Activated CD4-positive, CD25-positive, alpha-beta regulatory T cell (primary cell): ENCODE results near the gene TMEM37.

Source experiments
- DNase-seq, 4 experiments: peaks; one replicate each; lab custom pipeline; 2025; lab: John Stamatoyannopoulos, UW

TMEM37 gene

DNA sequence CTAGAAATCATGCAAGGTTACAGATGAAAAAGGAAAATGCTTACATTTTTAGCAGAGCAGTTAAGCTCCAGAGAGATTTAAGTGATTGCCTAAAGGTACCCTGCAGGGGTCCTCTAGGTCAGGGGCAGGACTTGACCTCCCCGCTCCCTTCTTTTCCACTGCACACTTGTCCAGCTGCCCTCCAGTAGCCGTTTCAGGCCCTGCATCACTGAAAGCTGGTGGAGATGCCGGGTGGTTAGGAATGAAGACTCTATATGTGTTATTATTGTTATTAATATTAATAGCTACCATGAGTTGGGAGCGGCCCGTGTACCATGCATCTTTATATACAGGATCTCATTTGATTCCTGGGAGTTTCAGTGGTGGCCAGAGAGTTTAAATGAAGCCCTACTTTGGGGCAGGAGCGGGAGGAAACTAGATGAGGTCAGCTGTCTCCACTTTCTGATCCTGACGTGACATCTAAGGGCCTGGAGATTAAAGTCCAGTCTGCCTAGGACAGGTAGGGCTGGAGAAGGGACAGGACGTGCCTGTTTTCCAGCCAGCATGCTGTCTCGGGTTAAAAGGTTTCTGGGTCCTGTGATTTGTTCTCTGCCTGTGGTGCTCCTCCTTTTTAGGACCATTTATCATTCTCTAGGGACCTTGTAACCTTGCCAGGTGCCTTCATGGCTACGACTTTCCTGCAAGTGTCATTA lies 2.1 kb downstream of the TMEM37 start:
- no peak for DNase-seq

DNA sequence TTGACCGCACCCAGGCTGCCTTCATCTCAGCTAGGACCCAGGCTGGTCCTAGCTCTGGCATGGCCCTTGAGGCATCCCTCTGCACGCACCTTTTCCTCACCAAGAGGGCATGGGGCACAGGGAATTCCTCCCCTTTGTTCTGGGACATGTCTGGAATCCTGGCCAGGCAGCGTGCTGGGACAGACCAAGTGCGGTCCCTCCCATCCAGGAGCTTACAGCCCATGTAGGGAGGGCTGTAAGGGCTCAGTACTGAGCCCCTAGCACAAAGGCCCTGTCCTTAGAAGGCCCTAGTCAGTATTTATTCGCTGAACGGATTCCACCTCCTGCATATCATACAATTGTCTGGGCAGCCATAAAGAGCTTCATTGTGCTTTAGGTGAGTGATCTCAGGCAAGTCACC lies 3.0 kb downstream of the TMEM37 start:
- no peak for DNase-seq

DNA sequence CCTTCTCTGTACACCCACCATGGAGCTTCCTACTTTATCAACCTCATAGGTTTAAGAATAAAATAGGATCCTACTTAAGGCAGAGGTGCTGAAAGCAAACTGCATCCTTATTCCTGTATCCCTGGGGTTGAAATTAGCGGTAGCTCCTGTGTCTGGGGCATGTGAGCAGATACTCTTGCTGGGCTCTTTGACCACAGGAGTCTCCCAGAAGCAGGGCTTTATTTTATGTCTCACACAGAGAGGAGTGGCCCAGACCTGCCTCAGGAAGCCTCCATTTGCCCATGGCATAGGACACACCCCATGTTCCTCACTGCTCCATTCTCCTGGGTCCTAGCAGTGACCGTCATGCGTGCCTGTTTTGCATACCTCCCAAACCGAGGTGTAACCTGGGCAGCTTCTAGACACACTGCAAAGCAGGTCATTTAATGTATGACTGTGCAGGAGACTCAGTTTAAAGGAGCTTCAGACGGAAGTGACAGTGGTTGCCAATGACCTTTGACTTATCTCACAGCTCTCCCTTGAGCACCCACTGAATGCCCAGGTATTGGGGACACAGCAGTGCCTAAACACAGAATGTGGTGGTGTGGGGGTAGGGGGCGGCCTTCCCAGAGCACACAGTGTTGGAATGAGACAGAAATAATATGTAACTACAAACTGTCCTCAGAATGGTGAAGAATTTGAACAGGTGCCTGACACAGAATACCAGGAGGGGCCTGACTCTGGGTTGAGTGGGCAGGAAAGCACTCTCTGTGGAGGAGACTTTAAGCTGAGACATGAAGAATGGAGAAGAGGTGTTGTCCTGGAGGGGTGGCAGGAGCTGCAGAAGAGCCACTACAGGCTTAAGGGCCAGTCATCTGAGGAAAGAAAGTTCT lies 3.7 kb downstream of the TMEM37 start:
- no peak for DNase-seq

DNA sequence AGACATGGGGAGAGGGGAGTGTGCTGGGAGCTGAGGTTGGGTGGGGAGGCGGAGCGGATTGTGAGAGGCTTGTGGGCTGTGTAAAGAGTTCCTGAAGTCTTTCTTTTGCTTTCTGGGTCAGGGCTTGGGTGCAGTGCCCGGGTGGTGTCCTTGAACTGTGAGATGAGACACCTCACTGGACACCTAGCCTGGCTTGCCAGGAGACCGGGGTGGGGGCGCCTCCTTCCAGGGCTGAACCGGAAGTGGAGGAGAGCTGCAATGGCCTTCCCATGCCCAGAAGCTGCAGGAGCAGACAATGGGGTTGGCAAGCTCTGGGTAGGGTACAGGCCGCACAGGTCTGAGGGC lies 4.3 kb downstream of the TMEM37 start:
- DNase-seq, result no peak

DNA sequence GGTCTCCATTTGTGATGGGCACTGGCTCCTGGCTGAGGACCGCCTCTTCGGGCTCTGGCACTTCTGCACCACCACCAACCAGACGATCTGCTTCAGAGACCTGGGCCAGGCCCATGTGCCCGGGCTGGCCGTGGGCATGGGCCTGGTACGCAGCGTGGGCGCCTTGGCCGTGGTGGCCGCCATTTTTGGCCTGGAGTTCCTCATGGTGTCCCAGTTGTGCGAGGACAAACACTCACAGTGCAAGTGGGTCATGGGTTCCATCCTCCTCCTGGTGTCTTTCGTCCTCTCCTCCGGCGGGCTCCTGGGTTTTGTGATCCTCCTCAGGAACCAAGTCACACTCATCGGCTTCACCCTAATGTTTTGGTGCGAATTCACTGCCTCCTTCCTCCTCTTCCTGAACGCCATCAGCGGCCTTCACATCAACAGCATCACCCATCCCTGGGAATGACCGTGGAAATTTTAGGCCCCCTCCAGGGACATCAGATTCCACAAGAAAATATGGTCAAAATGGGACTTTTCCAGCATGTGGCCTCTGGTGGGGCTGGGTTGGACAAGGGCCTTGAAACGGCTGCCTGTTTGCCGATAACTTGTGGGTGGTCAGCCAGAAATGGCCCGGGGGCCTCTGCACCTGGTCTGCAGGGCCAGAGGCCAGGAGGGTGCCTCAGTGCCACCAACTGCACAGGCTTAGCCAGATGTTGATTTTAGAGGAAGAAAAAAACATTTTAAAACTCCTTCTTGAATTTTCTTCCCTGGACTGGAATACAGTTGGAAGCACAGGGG lies 5.5 kb downstream of the TMEM37 start:
- DNase-seq, result no peak

DNA sequence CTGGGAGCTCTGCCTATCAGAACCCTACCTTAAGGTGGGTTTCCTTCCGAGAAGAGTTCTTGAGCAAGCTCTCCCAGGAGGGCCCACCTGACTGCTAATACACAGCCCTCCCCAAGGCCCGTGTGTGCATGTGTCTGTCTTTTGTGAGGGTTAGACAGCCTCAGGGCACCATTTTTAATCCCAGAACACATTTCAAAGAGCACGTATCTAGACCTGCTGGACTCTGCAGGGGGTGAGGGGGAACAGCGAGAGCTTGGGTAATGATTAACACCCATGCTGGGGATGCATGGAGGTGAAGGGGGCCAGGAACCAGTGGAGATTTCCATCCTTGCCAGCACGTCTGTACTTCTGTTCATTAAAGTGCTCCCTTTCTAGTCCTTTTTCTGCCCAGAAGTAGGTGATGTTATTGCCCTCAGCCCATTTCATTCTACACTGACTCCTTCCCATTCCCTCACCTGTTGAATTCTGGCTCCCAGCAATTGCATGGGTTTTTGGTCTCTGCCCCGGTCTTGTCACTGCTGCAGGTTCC lies 6.5 kb downstream of the TMEM37 start:
- no peak for DNase-seq

DNA sequence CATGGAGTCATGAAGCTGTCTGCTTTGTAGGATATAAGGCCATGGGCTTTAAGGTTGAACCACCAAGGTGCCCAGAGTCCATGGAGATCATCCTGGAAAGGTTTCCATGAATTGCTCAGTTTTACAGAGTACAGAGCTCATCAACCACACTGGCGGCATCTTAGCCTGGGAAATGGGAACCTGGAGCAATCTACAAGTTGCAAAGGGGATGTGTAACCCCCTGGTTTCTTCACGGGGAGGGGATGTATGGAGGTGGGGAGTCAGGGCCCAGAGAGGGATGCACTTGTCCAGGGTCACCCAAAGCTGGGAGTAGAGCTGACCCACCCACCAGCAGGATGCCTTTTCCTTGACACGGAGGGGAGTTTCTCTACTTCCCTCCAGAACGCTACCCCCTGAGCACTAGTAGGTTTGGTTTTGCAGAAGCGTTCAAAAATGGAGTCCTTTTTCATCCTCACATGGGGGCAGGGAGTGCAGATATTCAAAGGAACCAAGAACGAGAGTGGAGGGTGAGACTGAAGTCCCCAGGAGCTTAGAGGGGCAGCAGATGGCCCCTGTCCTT lies 7.2 kb downstream of the TMEM37 start:
- no peak for DNase-seq

DNA sequence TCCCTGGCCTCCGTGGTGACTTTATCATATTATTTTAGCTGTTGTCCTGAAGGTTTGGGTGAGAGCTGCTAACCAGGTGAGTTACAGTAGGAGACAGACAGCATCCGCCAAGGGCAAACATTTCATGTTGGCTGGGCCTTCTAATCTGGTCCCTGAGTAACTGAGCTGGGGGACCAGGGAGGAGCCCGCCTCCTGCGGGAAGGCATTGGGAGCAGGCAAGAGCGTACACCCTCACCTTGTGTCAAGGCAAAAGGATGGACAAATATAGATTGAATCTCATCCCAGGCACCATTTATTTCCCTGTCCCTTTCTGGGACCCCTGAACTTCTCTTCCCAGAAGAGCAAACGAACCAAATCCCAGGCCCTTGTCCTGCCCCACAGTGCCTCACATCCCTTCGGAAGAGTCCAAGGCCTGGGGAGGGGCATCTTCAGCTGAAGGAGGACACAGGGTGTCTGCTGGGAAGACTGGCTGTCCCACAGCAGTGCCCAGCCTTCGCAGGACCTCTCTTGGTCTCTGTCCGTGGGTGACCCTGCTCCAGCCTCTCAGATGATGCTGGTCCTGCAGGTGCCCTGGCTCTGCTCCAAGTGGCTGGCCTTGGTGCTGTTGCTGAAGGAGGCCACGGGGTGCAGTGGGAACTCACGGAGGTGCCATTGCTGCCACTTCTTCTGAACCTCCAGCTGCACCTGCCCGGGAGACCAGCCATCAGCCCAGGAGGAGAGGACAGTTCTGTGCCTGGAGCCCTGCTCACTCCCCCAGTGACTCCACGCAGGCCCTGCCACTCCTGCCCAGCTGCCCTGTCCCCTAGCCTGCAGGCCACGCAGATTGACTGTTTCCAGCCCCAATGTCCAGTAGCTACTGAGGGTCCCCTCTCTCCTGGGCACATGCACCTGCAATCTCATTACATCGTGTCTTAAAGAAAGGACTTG lies 8.2 kb downstream of the TMEM37 start:
- DNase-seq, result no peak

DNA sequence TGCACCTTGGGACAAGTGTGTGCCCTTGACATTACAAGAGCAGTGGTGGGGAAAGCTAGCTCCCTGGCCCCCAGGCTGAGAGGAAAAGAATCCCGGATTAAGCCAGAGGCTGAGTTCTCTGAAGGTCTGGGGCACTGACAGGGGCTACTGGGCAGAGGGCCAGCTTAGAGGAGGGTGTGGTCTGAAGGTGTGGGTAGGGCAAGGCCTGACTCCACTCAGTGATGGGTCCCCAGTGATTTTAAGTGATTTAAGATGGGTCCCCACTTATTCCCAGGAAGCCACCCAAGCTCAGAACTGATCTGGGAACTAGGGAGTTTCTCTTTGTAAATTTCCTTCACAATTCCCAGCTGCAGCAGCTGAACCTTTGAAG lies 8.8 kb downstream of the TMEM37 start:
- DNase-seq, result no peak

DNA sequence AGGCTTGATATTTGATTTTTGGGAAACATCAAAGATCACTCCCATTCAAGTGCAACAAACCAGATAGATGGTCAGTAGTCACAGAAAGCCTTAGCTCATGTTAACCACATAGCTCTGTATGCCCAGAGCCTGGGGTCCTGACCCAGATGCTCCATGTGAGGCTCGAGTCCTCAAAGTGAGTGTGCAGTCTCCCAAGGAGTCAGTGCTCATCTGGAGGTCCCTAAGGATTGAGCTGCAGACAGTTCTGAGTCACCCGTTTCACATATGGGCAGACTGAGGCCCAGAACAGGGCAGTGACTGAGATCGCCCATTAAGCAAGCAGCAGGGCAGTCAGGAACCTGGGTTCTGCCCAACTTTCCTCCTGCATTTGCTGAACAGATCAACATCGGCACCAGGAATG lies 9.2 kb downstream of the TMEM37 start:
- DNase-seq, result no peak

DNA sequence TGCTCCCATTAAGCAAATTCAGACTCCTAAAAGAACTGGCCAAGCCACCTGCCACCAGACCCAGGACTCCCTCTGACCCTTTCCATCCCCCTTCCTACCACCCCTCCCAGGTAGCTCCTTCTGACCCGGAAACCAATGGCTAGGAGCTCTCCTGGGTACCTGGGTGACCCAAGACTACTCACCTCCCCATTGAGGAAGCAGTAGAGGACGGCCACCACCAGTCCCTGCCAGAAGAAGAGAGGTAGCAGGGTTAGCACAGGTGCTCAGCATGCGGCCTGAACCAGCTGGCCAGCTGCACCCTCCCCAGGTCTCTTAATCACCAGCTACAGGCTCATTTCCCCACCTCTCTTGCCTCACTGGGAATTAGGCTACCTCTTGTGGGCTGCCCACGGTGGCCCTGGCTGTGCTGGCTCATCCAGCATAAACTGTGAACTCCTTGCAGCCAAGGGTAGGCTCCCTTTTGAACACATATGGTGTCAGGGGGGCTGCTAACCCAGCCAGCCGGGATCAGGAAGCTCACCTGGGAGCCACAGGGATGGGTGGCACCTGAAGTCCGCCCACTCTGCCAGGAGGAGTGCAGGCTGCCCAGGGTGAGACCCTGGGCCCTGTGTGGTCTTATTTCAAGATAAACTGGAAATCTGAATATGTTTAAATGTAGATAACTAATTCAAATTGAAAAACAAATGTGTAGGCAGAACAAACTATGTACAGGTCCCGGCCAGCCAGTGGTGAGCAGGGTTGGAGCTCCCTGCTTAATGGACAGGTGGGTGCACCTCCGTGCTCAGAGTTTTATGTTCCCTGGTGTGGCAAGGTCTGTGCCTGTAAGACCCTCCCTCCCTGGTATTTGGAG lies 9.9 kb downstream of the TMEM37 start:
- no peak for DNase-seq

DNA sequence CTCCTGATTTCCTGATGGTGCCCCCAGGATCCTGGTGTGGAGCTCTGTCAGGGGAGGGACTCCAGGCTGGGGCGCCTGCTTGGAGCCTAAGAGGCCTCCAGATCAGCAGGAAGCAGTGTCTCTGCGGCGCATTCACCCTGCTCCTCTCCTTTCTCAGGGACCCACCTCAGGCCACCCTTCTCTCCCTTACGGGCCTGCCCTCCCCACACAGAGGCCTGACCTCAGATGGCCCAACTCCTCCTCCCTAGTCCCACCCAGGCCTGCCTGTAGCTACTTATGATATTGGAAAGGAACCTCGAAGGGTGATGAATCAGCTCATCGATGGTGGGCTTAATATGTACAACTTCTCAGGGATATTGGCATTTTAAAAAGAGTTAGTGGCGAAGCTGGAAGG lies 10.6 kb downstream of the TMEM37 start:
- no peak for DNase-seq

DNA sequence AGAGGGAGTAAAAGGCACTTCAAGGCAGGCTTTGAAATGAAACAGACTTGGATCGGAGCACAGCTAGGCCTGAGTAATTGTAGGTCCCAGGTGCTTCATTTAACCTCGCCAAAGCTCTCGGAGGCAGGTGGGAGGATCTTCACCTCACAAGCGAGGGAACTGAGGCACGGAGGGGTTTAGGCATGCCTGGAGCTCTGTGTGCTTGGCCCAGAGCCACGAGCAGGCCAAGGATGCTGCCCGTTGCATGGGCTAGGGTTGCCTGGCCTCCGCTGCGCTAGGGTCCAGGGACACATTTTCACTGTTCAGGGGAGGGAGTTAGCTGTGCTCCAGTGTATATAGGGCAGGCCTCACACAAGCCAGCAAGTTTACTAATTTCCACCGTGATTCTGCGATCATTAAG lies 11.2 kb downstream of the TMEM37 start:
- no peak for DNase-seq

DNA sequence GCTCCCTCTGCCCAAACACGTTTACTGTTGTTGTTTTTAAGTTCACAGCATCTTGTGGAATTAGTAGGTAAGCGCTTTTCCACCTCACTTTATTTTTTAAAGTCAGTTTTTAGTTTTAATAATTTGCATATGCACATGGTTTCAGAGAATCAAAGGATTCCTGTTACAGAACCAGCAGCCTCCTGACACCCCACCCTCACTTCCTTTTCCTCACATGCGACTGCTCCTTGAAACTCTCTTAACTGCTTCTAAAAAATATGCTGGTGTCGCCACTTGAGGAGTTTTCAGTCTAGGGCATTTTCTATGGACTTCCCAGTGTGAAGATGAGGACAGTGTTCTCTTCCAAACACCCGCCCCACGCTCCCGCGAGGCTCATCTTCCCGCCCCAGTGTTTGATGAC lies 14.4 kb downstream of the TMEM37 start:
- DNase-seq, result no peak

DNA sequence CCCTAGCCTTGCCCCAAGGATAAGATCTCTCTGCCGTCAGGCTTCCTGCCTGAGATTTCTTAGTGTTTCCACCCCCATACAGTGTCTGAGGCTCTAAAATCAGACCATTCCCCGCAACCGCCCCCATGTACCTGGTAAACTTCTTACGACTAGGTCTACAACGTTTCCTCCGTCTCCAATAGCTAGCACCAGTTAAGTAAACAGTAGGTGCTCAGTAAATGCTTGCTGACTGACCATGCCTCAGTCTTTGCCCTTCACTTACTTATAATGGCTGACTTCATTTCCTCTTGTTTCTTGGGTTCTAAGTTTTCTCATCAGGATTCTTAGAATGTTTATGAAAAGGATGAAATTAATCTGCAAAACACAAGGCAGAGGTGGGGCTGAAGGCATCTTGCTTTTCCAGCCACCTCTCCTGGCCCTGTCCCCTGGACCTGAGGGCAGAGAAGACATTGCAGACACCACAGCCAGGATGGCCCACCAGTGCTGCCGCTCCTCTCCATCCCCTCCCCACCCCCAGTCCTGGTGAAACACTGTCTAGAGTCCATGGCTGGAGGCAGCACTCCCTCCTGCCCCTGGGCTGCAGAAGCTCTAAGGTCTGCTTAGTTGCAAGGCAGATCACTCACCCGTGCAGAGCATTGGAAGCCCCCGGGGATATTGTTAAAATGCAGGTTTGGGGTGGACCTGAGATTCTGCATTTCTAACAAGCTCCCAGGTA lies 16.9 kb downstream of the TMEM37 start:
- DNase-seq, result no peak

DNA sequence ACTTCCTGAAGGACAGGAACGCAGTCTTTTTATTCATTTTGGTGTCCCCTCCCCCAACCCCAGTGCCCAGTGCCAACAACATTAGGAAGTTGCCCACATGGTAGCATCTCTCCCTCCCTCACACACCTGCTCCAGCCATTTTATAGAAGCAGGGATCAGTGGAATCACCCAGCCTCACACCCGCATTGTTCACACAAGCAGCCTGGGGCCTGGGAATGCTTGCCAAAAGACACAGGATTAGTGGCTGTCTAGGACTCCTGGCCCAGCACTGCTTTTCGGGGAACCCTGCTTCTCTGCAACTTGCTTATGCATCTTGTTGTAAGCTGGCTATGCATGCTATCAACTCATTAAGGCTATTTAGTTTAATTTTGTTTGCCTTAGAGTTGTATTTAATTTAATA lies 17.9 kb downstream of the TMEM37 start:
- DNase-seq, result no peak

DNA sequence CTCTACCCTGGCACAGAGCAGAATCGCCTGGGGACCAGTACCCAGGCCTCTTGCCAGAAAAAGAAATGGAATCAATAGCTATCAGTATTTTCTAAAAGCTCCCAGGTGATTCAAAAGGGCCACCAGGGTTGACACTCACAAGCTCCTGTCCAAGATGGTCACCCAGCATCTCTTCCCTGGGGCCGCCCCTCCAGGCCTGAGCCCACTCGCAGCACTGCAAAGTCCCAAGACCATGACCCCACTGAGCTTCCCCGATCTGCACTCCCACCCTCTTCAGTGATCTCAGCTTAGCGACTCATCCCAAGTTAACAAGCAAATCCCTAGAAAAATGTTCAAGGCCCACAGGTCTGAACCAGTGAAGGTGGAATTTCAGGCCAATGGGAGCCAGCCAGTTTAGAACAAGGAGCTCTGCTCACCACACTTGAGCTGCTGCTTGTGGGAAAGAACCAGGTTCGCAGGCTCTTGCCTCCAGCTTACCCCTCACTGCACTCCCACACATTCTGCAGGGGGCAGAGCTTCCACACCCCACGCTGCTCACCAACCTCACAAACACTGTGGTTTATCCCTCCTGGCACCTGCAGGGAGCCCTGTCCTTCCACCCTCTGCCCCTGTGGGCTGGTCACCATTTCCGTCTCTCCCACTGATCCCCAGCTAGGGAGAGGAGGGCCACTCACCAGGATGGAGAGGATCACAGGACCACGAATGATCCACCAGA lies 19.8 kb downstream of the TMEM37 start:
- no peak for DNase-seq

DNA sequence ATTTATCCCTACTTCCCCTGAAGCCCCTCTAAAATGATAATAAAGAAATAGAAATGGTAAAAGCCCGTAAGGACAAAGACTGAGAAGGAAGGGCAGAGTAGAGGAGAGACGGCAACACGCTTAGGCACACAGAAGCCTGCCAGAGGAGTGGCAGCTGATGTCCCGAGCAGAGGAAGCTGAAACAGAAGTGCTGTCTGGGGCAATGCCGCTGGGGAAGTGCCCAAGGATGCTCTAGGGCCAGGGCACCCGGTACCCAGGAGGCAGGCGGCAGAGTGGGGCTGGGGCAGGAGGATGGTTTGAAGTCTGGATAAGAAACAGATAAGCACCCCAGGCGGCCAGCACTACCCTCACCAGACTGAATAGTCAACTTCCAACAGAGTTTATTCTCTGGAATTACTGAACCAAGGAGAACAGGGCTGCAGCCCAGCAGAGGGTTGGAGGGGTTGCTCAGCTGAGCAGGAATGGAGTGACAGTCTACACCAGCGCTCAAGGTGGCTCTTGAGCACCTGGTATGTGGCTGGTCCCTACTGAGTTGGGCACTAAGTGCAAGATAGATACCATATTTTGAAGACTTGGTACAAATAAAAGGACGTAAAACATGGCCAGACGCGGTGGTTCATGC lies 22.4 kb downstream of the TMEM37 start:
- no peak for DNase-seq
